Activated T-cell treated with anti-CD3 and anti-CD28 coated beads, Interleukin-2, amount 50 U/mL, for 4 hours (primary cell): ENCODE data around the gene IWS1. TPM values are rescaled to one million over a fixed set of nuclear protein-coding genes. Genes with fewer than 3 reads are reported as not detected.

ENCODE experiments used
- ATAC-seq, 2 donors: fragments of 200-7000 bp; cut with Tn5 transposase; one replicate each; pipeline ENCODE4 v1.10.0; 2021
- DNase-seq: peaks from one replicate; pipeline ENCODE4 v3.0.0-alpha.2; 2020
- H3K27me3 Mint-ChIP-seq: one replicate; pipeline ENCODE4 v1.8.0; 2021; ENCODE audit warnings: low read depth, mixed read lengths
- H3K36me3 Mint-ChIP-seq: one replicate; pipeline ENCODE4 v1.8.0; 2022; ENCODE audit warnings: mixed read lengths; ENCODE audit not compliant: insufficient read depth
- H3K4me1 Mint-ChIP-seq: one replicate; pipeline ENCODE4 v1.8.0; 2021; ENCODE audit warnings: low read depth, mixed read lengths
- H3K4me3 Mint-ChIP-seq: one replicate; pipeline ENCODE4 v1.8.0; 2021; ENCODE audit warnings: mild to moderate bottlenecking, moderate library complexity, mixed read lengths
- H3K9me3 Mint-ChIP-seq: one replicate; pipeline ENCODE4 v1.8.0; 2021; ENCODE audit warnings: mixed read lengths
- total RNA-seq, 3 donors: library from RNA; stranded (reverse); gene quantifications; one replicate each; pipeline ENCODE4 v1.2.1, GENCODE V29; 2021

The IWS1 gene
- total RNA-seq, 3 donors from 2014 or later, result 49.8 to 57.8 (median 55.2) TPM

DNA sequence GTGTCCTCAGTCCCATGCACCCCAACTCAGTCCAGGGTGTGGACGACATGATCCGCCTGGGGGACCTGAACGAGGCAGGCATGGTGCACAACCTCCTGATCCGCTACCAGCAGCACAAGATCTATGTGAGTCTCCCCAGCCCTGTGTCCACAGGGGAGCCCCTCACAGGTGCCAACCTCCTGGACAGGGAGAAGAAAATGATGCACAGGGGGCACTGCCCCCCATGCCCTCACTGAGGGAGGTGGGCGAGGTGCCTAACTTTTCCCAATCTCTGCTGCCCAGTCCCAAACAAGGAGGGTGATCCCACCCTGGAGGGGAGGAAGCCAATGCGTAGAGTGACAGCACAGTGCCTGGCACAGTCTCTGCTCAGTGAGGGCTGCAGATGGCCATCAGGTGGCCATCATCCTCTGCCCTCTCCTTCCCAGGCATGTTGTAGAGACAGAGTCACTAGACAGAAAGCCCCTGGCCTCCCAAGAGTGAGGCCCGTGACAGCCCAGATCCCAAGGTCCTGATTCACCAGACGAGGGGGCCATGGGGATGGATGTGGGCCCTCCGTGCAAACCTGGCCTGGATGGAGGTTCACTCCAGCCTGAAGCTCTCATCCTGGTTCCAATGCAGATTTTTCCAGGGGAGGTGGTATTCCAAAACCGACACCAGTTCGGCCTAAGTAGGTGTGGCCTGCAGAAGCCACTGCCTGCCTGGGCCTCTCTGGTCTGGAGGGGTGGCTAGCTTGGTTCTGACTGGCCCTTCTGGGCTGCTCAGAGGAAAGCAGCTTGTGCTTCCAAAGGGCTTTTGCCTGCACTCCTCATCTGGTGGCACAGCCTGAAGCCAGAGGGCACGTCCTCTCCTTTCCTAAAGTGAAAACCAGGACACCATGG is 39.2 kb upstream of the IWS1 start:
- Mint-ChIP-seq H3K36me3 (no peaks in the 10 kb centered on the region), H3K4me3 (no peak overlapping the region), H3K4me1 (peaks cover 2% of the 10 kb centered on the region), H3K27me3 (peaks cover 3% of the 10 kb centered on the region), H3K9me3 (no peaks in the 10 kb centered on the region)
- ATAC-seq, result no peak
- no peak for DNase-seq

DNA sequence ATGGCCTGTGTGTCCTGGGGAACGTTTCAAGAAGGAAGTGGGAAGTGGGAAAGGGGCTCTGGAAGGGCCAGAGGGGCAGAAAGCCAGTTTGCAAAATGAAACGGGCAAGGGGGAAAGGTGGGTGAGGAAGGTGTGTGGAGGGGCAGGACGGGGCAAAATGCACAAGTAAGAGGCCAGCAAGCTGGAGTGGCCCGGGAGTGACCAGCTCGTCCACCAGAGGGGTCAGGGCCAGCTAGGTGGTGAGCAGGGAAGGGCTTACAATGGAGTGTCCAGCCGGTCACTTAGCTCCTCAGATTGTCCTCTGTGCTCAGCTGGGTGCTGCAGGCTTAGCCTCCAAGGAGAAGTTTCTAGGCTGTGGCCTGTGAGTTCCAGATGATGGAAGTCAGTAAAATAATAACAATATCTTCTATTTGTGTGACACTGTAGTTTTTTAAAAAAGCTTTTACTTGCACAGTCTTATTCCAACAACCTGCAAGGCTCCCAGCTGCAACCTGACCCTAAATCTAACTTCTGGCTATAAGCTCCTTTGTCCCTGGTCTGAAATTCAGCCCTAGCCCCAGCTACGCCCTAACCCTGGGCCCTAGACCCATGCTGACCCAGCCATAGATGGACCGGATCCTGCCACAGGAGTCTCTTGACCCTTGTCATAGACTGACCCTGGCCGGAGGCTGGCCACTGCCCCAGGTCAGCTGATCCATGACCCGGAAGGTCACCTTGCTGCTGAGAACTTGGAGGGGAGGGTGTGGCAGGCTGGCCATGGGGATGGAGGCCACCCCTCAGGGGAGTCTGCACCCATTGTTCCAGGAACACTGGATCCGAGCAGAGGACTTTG is 38.4 kb upstream of the IWS1 start:
- Mint-ChIP-seq H3K9me3 (no peaks in the 10 kb centered on the region), H3K36me3 (no peaks in the 10 kb centered on the region), H3K4me1 (peaks cover 2% of the 10 kb centered on the region), H3K4me3 (no peak overlapping the region), H3K27me3 (peaks cover 3% of the 10 kb centered on the region)
- DNase-seq, result no peak
- ATAC-seq, result no peak

DNA sequence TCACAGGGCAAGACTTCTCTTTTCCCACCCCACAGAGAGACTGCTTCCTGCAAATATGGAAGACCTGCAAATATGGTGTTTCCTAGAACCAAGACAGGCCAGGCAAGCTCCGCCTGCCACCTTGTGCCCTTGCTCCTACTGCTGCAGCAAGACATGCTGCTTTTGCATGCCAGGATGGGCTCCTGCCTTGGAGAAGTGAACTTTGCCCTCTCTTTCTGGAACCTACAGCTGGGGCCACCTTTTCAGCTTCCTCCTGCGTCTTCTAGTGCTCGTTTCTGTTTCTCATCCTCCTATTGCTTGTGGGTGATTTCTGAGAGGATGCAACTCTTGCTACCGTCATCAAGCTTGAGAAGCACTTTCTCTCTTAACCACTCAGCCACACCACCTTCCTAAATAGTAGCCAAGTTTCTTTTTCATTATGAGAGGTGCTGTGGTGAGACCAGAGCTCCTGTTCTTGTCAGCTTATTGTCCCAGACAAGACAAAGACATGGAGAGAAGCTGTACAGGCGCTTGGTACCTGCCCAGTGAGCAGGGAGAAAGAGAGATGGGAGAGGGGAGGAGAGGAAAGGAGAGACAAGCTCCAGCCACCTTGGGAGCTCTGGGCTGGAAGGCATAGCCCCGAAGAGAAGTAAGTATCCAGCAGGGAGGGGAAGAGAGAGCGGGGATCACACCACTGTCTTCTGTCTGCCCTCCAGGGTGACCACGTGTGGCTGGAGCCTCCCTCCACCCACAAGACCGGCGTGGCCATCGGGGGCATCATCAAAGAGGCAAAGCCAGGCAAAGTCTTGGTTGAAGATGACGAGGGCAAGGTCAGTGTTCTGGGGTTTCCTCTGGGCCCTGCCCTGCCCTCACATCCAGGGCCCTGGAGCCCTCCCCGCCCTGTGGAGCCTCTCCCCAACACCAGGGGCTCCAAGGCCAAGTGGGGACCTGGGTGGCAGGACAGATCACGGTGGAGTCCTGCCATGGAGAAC is 37.5 kb upstream of the IWS1 start:
- no peak for DNase-seq
- peaks cover 3% of the 10 kb centered on the region for H3K27me3 Mint-ChIP-seq
- H3K36me3 Mint-ChIP-seq, result no peaks in the 10 kb centered on the region
- ATAC-seq, result peak; percentile 75 to 81
- H3K9me3 Mint-ChIP-seq, result no peaks in the 10 kb centered on the region
- peaks cover 2% of the 10 kb centered on the region for H3K4me1 Mint-ChIP-seq
- H3K4me3 Mint-ChIP-seq, result no peak overlapping the region

- Mint-ChIP-seq H3K27me3 (peaks cover 5% of the 10 kb centered on the region), H3K4me1 (peaks cover 2% of the 10 kb centered on the region), H3K36me3 (no peaks in the 10 kb centered on the region), H3K9me3 (no peaks in the 10 kb centered on the region), H3K4me3 (no peak overlapping the region)
- ATAC-seq, result no peak
- DNase-seq, result no peak
Observed at GRCh38 chr2:127562936-127563335, 36.6 kb upstream of the IWS1 start.

- DNase-seq, result no peak
- H3K4me1 Mint-ChIP-seq, result peaks cover 2% of the 10 kb centered on the region
- no peak overlapping the region for H3K4me3 Mint-ChIP-seq
- H3K36me3 Mint-ChIP-seq, result no peaks in the 10 kb centered on the region
- H3K9me3 Mint-ChIP-seq, result peaks cover 13% of the 10 kb centered on the region
- H3K27me3 Mint-ChIP-seq, result peaks cover 10% of the 10 kb centered on the region
- ATAC-seq, result no peak
Observed at GRCh38 chr2:127561371-127561770, 35.1 kb upstream of the IWS1 start.

DNA sequence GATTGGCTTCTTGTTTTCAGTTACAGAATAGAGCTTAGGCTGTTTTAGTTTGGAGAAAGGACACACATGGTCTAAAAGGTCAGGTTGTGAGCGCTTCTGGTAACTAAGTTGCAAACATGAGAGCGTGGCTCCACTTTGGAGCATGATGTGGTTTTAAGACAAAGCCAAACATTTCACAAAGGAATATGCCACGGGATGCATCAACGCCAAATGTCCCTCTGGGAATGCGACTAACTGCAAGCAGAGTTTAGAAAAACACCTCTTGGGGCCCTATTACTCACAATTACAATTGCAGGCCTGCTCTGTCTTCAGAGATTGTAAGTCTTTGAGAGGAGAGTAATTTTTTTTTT is 34.6 kb upstream of the IWS1 start:
- Mint-ChIP-seq H3K4me1 (peaks cover 2% of the 10 kb centered on the region), H3K27me3 (peaks cover 10% of the 10 kb centered on the region), H3K9me3 (peaks cover 17% of the 10 kb centered on the region), H3K4me3 (no peak overlapping the region), H3K36me3 (no peaks in the 10 kb centered on the region)
- ATAC-seq (no peak), DNase-seq (no peak)

GRCh38 chr2:127560201-127560930 is 34.1 kb upstream of the IWS1 start:
- no peak for ATAC-seq
- peaks cover 14% of the 10 kb centered on the region for H3K27me3 Mint-ChIP-seq
- peaks cover 20% of the 10 kb centered on the region for H3K9me3 Mint-ChIP-seq
- no peak for DNase-seq
- H3K36me3 Mint-ChIP-seq, result no peaks in the 10 kb centered on the region
- H3K4me1 Mint-ChIP-seq, result peaks cover 2% of the 10 kb centered on the region
- no peak overlapping the region for H3K4me3 Mint-ChIP-seq

DNA sequence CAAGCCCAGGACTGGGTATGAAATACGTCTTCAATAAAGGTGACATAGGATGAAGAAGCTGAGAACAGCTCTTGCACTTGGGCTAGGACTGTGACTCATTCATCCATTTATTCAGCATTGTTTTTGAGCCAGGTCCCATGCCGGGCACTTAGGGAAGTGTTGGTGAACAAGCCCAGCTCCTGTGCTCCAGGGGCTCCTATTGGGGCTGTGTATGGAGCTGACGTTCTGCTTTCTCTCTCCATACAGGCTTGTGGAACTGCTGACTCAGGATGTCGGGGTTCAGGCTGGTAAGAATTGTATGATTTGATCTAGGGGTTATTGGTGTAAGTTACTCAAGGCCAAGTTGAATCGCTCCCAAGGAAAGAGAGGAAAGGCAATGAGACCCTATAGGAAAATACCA is 33.2 kb upstream of the IWS1 start:
- ATAC-seq (no peak), DNase-seq (no peak)
- H3K36me3 Mint-ChIP-seq, result no peaks in the 10 kb centered on the region
- H3K4me3 Mint-ChIP-seq, result no peak overlapping the region
- peaks cover 17% of the 10 kb centered on the region for H3K27me3 Mint-ChIP-seq
- peaks cover 2% of the 10 kb centered on the region for H3K4me1 Mint-ChIP-seq
- peaks cover 20% of the 10 kb centered on the region for H3K9me3 Mint-ChIP-seq

GRCh38 chr2:127558911-127559310 is 32.6 kb upstream of the IWS1 start:
- H3K9me3 Mint-ChIP-seq, result peaks cover 20% of the 10 kb centered on the region
- peaks cover 17% of the 10 kb centered on the region for H3K27me3 Mint-ChIP-seq
- ATAC-seq, result no peak
- H3K4me3 Mint-ChIP-seq, result no peak overlapping the region
- DNase-seq, result no peak
- H3K4me1 Mint-ChIP-seq, result peaks cover 2% of the 10 kb centered on the region
- no peaks in the 10 kb centered on the region for H3K36me3 Mint-ChIP-seq

- H3K27me3 Mint-ChIP-seq, result peaks cover 25% of the 10 kb centered on the region
Observed at GRCh38 chr2:127552846-127553245, 26.6 kb upstream of the IWS1 start.

DNA sequence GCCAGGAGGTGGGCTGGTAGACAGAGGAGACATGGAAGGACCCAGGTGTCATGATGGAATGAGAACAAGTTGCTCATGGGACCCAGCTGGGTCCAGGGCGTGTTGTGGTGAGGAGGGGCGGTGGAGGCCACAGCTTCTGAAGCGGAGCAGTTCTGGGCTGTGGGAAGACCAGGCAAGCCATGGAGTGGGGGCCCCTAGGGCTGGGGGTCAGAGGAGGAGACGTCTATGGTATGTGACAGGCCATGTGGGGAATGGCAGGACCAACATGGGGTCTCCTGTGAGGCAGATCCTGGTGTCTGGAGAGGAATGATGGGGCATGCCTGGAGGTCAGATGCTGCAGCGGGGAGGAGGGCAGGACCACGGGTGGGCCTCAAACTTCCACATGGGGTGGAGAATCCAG is 26.0 kb upstream of the IWS1 start:
- peaks cover 23% of the 10 kb centered on the region for H3K27me3 Mint-ChIP-seq
- DNase-seq, result no peak

More at GRCh38 chr2:127552846-127553245, 26.6 kb upstream of the IWS1 start:
- Mint-ChIP-seq H3K4me3 (no peak overlapping the region), H3K36me3 (no peaks in the 10 kb centered on the region), H3K4me1 (no peaks in the 10 kb centered on the region), H3K9me3 (peaks cover 20% of the 10 kb centered on the region)
- DNase-seq (no peak), ATAC-seq (no peak)

GRCh38 chr2:127551221-127551930 is 25.1 kb upstream of the IWS1 start:
- Mint-ChIP-seq H3K4me3 (no peak overlapping the region), H3K9me3 (peaks cover 6% of the 10 kb centered on the region), H3K27me3 (peaks cover 23% of the 10 kb centered on the region), H3K36me3 (no peaks in the 10 kb centered on the region), H3K4me1 (no peaks in the 10 kb centered on the region)
- ATAC-seq (no peak), DNase-seq (no peak)

More for the DNA sequence above, 26.0 kb upstream of the IWS1 start:
- Mint-ChIP-seq H3K9me3 (peaks cover 16% of the 10 kb centered on the region), H3K4me3 (no peak overlapping the region), H3K36me3 (no peaks in the 10 kb centered on the region), H3K4me1 (no peaks in the 10 kb centered on the region)
- no peak for ATAC-seq

- no peak for ATAC-seq
- DNase-seq, result no peak
- no peaks in the 10 kb centered on the region for H3K4me1 Mint-ChIP-seq
- no peak overlapping the region for H3K4me3 Mint-ChIP-seq
- no peaks in the 10 kb centered on the region for H3K36me3 Mint-ChIP-seq
- H3K9me3 Mint-ChIP-seq, result no peaks in the 10 kb centered on the region
- peaks cover 17% of the 10 kb centered on the region for H3K27me3 Mint-ChIP-seq
Observed at GRCh38 chr2:127546797-127547196, 20.5 kb upstream of the IWS1 start.
